GM13977 (cell line): ENCODE results near the gene AEBP2.
"Not testable (repeated sequence)": the region's sequence is repeated elsewhere in the genome, so short reads cannot be mapped to it uniquely, and the experiment has no call there.

Experiments
- DNase-seq: peaks from one replicate; pipeline ENCODE4 v3.0.0; 2012; ENCODE audit warnings: low spot score
- CTCF ChIP-seq: IDR thresholded peaks from 2 replicates; pipeline ENCODE4 v1.5.1; 2012; ENCODE audit warnings: mild to moderate bottlenecking, control low read depth; ENCODE audit not compliant: insufficient read depth; ENCODE audit errors: extremely low read depth, missing control alignments
- in situ Hi-C: fragments of 300-500 bp; cut with MboI; formaldehyde crosslinking; loops from one replicate; pipeline ENCODE4 v1.12.0; 2022; ENCODE audit warnings: low sequenced_read_pairs, low pct_unique_long_range_greater_than_20kb, mixed read lengths, inconsistent platforms; ENCODE audit not compliant: unreplicated experiment

The AEBP2 gene

GRCh38 chr12:19550626-19551025 lies 111.3 kb downstream of the AEBP2 start:
- TF ChIP-seq CTCF = no peak
- no peak for DNase-seq
- in situ Hi-C loops = no loop called here

- peak; percentile 34 for DNase-seq
- in situ Hi-C loops = not testable (repeated sequence)
Observed at GRCh38 chr12:19552441-19553097, 113.3 kb downstream of the AEBP2 start.

- TF ChIP-seq CTCF = no peak
- in situ Hi-C loops = no loop called here
- no peak for DNase-seq
Observed at GRCh38 chr12:19553175-19553574, 113.9 kb downstream of the AEBP2 start.

DNA sequence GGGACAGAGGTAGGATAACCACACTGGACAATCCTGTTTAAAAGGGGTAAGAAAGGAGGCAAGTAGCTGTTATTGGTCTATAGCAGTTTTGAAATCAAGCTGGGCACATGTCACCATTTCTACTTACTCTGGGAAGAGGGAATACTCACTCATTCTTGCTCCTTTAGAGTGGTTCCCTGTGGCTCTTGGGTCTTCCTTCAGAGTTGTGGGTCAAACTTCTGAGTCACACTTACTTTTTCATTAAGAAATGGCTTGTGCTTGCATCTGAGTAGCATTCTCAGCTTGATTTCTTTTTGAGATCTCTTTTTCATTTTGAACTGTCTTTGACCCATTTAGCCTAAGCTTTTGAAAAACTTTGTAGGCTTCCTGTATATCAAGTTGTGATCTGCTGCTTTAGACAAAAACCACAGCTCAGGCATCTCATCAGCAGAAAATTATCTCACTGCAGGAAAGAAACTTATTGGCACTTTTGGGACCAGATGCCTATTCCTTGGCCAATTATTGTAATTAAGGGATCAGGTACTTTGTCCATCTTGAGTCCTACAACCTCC lies 122.2 kb downstream of the AEBP2 start:
- no peak for TF ChIP-seq CTCF
- no peak for DNase-seq
- in situ Hi-C loops = no loop called here
